ENCODE results near the gene SYNE2.

The SYNE2 gene

DNA sequence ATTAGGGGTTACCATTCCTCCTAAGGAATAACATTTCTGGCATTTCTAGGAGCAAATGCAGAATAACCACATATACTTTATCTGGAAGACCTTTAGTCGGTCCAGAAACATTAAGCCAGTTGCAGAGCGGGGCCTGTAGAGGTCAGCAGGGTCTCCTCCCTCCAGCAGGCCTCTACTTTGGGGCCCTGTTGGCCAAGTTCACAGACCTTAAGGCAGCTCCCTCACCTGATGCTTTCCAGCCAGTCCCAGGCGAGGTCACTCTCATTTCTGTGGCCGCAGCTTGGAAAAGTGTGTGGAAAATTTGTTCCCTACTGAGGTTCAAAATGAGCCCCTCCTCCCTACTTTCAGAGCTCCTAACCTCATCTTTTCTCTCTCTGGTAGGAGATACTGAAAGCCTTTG, 367.3 kb downstream of the SYNE2 start:
- Histone ChIP-seq H3K9ac (ENCODE audit: low read length) (no peak overlapping the region), H3K36me3 (ENCODE audit: low read length) (peaks cover 41% of the 10 kb centered on the region; the same call in 1 of the 2 replicates), H3K9me2 (replicated peaks; ENCODE audit: insufficient read depth, low read length) (no peaks in the 10 kb centered on the region), H3K9me3 (ENCODE audit: insufficient read depth, low read length) (no peaks in the 10 kb centered on the region), H3K4me3 (ENCODE audit: insufficient read depth, low read length, poor library complexity, severe bottlenecking) (no peak overlapping the region), H2AFZ (ENCODE audit: low read depth, low read length, severe bottlenecking) (no peak overlapping the region), H3K27ac (ENCODE audit: low read depth, low read length) (no peak overlapping the region), H3F3A (ENCODE audit: insufficient read depth) (peaks cover 17% of the 10 kb centered on the region), H3K27me3 (ENCODE audit: low read length) (no peaks in the 10 kb centered on the region), H3K4me2 (ENCODE audit: low read depth, low read length, poor library complexity, severe bottlenecking) (no peak overlapping the region), H3K79me2 (ENCODE audit: insufficient read depth, low read length) (no peaks in the 10 kb centered on the region), H4K20me1 (ENCODE audit: low read depth, low read length) (no peaks in the 10 kb centered on the region)
- TF ChIP-seq, protein P1, sequence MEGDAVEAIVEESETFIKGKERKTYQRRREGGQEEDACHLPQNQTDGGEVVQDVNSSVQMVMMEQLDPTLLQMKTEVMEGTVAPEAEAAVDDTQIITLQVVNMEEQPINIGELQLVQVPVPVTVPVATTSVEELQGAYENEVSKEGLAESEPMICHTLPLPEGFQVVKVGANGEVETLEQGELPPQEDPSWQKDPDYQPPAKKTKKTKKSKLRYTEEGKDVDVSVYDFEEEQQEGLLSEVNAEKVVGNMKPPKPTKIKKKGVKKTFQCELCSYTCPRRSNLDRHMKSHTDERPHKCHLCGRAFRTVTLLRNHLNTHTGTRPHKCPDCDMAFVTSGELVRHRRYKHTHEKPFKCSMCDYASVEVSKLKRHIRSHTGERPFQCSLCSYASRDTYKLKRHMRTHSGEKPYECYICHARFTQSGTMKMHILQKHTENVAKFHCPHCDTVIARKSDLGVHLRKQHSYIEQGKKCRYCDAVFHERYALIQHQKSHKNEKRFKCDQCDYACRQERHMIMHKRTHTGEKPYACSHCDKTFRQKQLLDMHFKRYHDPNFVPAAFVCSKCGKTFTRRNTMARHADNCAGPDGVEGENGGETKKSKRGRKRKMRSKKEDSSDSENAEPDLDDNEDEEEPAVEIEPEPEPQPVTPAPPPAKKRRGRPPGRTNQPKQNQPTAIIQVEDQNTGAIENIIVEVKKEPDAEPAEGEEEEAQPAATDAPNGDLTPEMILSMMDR (IDR thresholded peaks at IDR 0.05; ENCODE audit: insufficient read depth, low read length, poor library complexity, severe bottlenecking) = no peak
- TF ChIP-seq EZH2phosphoT487 (conservative IDR thresholded peaks at IDR 0.05; ENCODE audit: low read length) = no peak

DNA sequence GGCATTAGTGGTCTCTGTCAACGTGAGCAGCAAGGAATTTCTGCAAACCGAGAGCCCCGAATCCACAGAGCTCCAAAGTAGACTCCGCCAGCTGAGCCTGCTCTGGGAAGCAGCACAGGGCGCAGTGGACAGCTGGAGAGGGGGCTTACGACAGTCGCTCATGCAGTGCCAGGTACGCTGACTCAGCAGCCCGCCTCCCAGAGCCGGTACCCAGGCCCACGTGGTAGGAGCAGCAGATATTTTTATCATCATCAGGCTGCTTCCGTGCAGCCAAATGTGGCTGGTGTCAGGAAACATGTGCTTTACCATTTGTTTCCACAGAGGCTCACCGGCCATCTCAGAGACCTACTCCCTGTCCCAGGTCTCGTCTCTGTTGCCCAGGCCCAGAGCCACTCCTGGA, 367.7 kb downstream of the SYNE2 start:
- no peaks in the 10 kb centered on the region for H3K79me2 ChIP-seq (ENCODE audit: insufficient read depth, low read length)
- no peak overlapping the region for H3K27ac ChIP-seq (ENCODE audit: low read depth, low read length)
- no peak for TF ChIP-seq EZH2phosphoT487 (conservative IDR thresholded peaks at IDR 0.05; ENCODE audit: low read length)
- TF ChIP-seq, protein P1 (IDR thresholded peaks at IDR 0.05; ENCODE audit: insufficient read depth, low read length, poor library complexity, severe bottlenecking) = no peak
- H3F3A ChIP-seq (ENCODE audit: insufficient read depth) = peaks cover 17% of the 10 kb centered on the region
- no peaks in the 10 kb centered on the region for H3K9me2 ChIP-seq (replicated peaks; ENCODE audit: insufficient read depth, low read length)
- no peak overlapping the region for H2AFZ ChIP-seq (ENCODE audit: low read depth, low read length, severe bottlenecking)
- H4K20me1 ChIP-seq (ENCODE audit: low read depth, low read length) = no peaks in the 10 kb centered on the region
- no peak overlapping the region for H3K4me2 ChIP-seq (ENCODE audit: low read depth, low read length, poor library complexity, severe bottlenecking)
- no peak overlapping the region for H3K9ac ChIP-seq (ENCODE audit: low read length)
- no peaks in the 10 kb centered on the region for H3K27me3 ChIP-seq (ENCODE audit: low read length)
- H3K9me3 ChIP-seq (ENCODE audit: insufficient read depth, low read length) = no peaks in the 10 kb centered on the region
- peaks cover 42% of the 10 kb centered on the region; the same call in 1 of the 2 replicates for H3K36me3 ChIP-seq (ENCODE audit: low read length)
- no peak overlapping the region for H3K4me3 ChIP-seq (ENCODE audit: insufficient read depth, low read length, poor library complexity, severe bottlenecking)

DNA sequence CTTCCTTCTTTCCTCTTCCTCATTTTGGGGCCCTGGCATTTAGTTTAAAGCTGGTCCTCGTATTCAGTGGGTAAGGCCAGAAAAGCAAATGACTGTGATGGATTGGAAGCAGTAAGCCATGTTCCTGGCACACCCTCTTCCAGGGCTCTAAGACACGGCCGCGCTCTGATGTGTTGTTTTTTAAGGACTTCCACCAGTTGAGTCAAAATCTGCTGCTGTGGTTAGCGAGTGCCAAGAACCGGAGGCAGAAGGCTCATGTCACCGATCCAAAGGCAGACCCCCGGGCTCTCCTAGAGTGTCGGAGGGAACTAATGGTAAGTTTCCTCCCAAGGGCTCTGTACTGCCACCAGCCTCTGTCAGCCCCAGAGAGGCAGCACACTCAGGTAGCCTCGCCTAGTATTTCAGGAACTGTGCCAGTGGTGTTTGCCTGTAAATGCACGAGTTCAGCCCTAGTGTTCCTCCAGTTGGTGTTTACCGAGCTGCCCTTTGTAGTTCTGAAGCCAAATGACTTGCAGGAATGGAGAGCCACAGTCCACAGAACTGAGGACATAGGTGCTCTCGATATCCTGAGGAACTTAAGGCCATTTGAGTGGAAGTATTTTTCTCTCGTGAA, 368.7 kb downstream of the SYNE2 start:
- Histone ChIP-seq H3K4me3 (ENCODE audit: insufficient read depth, low read length, poor library complexity, severe bottlenecking) (no peak overlapping the region), H3K27me3 (ENCODE audit: low read length) (no peaks in the 10 kb centered on the region), H3K9me3 (ENCODE audit: insufficient read depth, low read length) (no peaks in the 10 kb centered on the region), H3K9ac (ENCODE audit: low read length) (no peak overlapping the region), H3K27ac (ENCODE audit: low read depth, low read length) (no peak overlapping the region), H4K20me1 (ENCODE audit: low read depth, low read length) (no peaks in the 10 kb centered on the region), H3K4me2 (ENCODE audit: low read depth, low read length, poor library complexity, severe bottlenecking) (no peak overlapping the region), H3F3A (ENCODE audit: insufficient read depth) (peaks cover 26% of the 10 kb centered on the region), H3K79me2 (ENCODE audit: insufficient read depth, low read length) (no peaks in the 10 kb centered on the region), H3K9me2 (replicated peaks; ENCODE audit: insufficient read depth, low read length) (no peaks in the 10 kb centered on the region), H2AFZ (ENCODE audit: low read depth, low read length, severe bottlenecking) (no peak overlapping the region), H3K36me3 (ENCODE audit: low read length) (peaks cover 45% of the 10 kb centered on the region; the same call in 1 of the 2 replicates)
- TF ChIP-seq EZH2phosphoT487 (conservative IDR thresholded peaks at IDR 0.05; ENCODE audit: low read length) = no peak
- TF ChIP-seq, protein P1 (IDR thresholded peaks at IDR 0.05; ENCODE audit: insufficient read depth, low read length, poor library complexity, severe bottlenecking) = no peak

All from SU-DHL-6 (cell line).